CD8-positive, alpha-beta memory T cell (primary cell): Measurements from ENCODE around the gene BRD4. TPM values are rescaled to one million over a fixed set of nuclear protein-coding genes. Genes with fewer than 3 reads are reported as not detected.

Experiments
- CTCF ChIA-PET: fragments of 350-600 bp; sonication (Branson Sonifier 250); formaldehyde crosslinking; loops from one replicate; lab custom pipeline; 2021; ENCODE audit warnings: antibody characterized with exemption; lab: Charles Lee
- POLR2A ChIA-PET: fragments of 350-600 bp; sonication (Branson Sonifier 250); formaldehyde crosslinking; loops from one replicate; lab custom pipeline; 2021; ENCODE audit warnings: antibody characterized with exemption; lab: Charles Lee
- DNase-seq, 5 donors: peaks; one replicate each; pipeline versions ENCODE4 v3.0.0 to v3.0.0-alpha.2; 2020 to 2022; ENCODE audit warnings: mixed read lengths in 1 of 5
- H3K27ac ChIP-seq: one replicate; pipeline ENCODE4 v1.7.0; 2013; ENCODE audit warnings: low read depth, mild to moderate bottlenecking, low read length, moderate library complexity
- H3K27me3 ChIP-seq: 2 replicates; pipeline ENCODE4 v1.7.0; 2013; ENCODE audit warnings: low read length, mild to moderate bottlenecking; ENCODE audit not compliant: insufficient read depth, poor library complexity, severe bottlenecking
- H3K36me3 ChIP-seq: 2 replicates; pipeline ENCODE4 v1.7.0; 2013; ENCODE audit warnings: mild to moderate bottlenecking, low read length, moderate library complexity; ENCODE audit not compliant: insufficient read depth
- H3K4me1 ChIP-seq: 2 replicates; pipeline ENCODE4 v1.7.0; 2013; ENCODE audit warnings: mild to moderate bottlenecking, low read length, moderate library complexity; ENCODE audit not compliant: insufficient read depth
- H3K4me3 ChIP-seq: 2 replicates; pipeline ENCODE4 v1.7.0; 2013; ENCODE audit warnings: mild to moderate bottlenecking, low read length
- H3K9me3 ChIP-seq: 2 replicates; pipeline ENCODE4 v1.7.0; 2013; ENCODE audit warnings: mild to moderate bottlenecking, low read length
- H3K27ac Mint-ChIP-seq, 8 donors: one replicate each; pipeline ENCODE4 v1.8.0; 2020 to 2021; ENCODE audit warnings: mixed read lengths in 8 of 8, mild to moderate bottlenecking in 6 of 8, inconsistent platforms in 3 of 8, moderate library complexity in 3 of 8
- H3K27me3 Mint-ChIP-seq, 2 donors: one replicate each; pipeline ENCODE4 v1.8.0; 2020 to 2021; ENCODE audit warnings: mixed read lengths in 2 of 2, mild to moderate bottlenecking in 1 of 2, moderate library complexity in 1 of 2
- H3K36me3 Mint-ChIP-seq, 3 donors: one replicate each; pipeline ENCODE4 v1.8.0; 2020 to 2021; ENCODE audit warnings: mixed read lengths in 3 of 3, inconsistent platforms in 1 of 3, mild to moderate bottlenecking in 1 of 3
- H3K4me1 Mint-ChIP-seq, 3 donors: one replicate each; pipeline ENCODE4 v1.8.0; 2020 to 2021; ENCODE audit warnings: mixed read lengths in 3 of 3, inconsistent platforms in 1 of 3, mild to moderate bottlenecking in 1 of 3
- H3K4me3 Mint-ChIP-seq, 7 donors: one replicate each; pipeline ENCODE4 v1.8.0; 2020 to 2021; ENCODE audit warnings: mixed read lengths in 7 of 7, mild to moderate bottlenecking in 6 of 7, moderate library complexity in 4 of 7, inconsistent platforms in 2 of 7
- H3K9me3 Mint-ChIP-seq, 5 donors: one replicate each; pipeline ENCODE4 v1.8.0; 2020 to 2022; ENCODE audit warnings: mixed read lengths in 5 of 5, mild to moderate bottlenecking in 3 of 5, moderate library complexity in 2 of 5, inconsistent platforms in 1 of 5
- polyA plus RNA-seq: library from polyadenylated mRNA; unstranded; fragments of 300-500 nt; fragmentation: Illumina TruSeq; gene quantifications from one replicate; pipeline ENCODE4 v1.2.3, GENCODE V29; 2021
- total RNA-seq, 2 experiments: library from RNA; stranded (reverse); gene quantifications; one replicate each; pipeline ENCODE4 v1.2.3, GENCODE V29; 2021

The BRD4 gene
- total and polyA plus RNA-seq, 3 experiments from 2014 or later = 35.3 to 109 (median 101) TPM

DNA sequence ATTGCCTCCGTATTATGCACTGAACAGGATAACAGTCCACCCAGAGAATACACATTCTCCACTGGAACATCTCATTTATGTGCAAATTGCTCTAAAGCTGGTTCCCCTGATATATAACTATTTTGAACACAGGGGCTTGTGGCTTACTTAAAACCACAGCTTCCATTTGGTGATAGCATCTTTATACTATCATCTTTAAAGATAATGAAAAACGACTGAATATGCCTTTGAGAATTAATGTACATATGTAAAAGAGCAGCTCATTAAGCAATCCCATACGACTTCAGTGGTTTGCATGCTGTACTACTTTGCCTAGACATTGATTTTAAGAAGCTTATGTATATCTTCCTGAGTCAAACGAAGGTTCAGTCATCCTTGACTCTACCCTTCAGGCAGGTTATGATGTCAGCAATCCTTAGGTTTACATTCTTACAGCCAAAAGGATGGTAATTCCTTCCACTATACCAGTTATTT lies 40.8 kb downstream of the BRD4 start:
- POLR2A ChIA-PET = no interaction called here
- peak overlapping the region in 5 of 7 donors; percentile 12 to 62 (median 61) for H3K4me3 Mint-ChIP-seq

GRCh38 chr19:15291089-15291488 lies 41.2 kb downstream of the BRD4 start:
- H3K36me3 Mint-ChIP-seq = peaks cover 0 to 17% (median 0%) of the 10 kb centered on the region in 3 donors
- no peaks in the 10 kb centered on the region for H3K27me3 ChIP-seq
- no peak overlapping the region for H3K4me3 ChIP-seq
- ChIA-PET POLR2A (no interaction called here), CTCF (interaction anchor here (0.5 to 2.0 kb wide), 2 partner anchors 70 to 128 kb away, joined by 3 to 5 read pairs; partner anchors contain the start of gene AKAP8L)
- no peaks in the 10 kb centered on the region for H3K9me3 Mint-ChIP-seq
- H3K36me3 ChIP-seq = no peaks in the 10 kb centered on the region
- H3K9me3 ChIP-seq = no peaks in the 10 kb centered on the region
- peaks cover 95% of the 10 kb centered on the region for H3K4me1 ChIP-seq
- H3K4me3 Mint-ChIP-seq = peak overlapping the region; percentile 12 to 84 (median 51)
- H3K27me3 Mint-ChIP-seq = no peaks in the 10 kb centered on the region
- H3K27ac Mint-ChIP-seq = peak overlapping the region in 5 of 8 donors; percentile 18 to 77 (median 63)
- H3K4me1 Mint-ChIP-seq = peaks cover 93 to 100% (median 99%) of the 10 kb centered on the region in 3 donors
- no peak overlapping the region for H3K27ac ChIP-seq
- DNase-seq = no peak

More for the DNA sequence above, 40.8 kb downstream of the BRD4 start:
- peaks cover 0 to 22% (median 1%) of the 10 kb centered on the region in 3 donors for H3K36me3 Mint-ChIP-seq
- no peak overlapping the region for H3K27ac ChIP-seq
- H3K27me3 ChIP-seq = no peaks in the 10 kb centered on the region
- no peaks in the 10 kb centered on the region for H3K36me3 ChIP-seq
- CTCF ChIA-PET = interaction anchor here (0.5 to 2.0 kb wide), 2 partner anchors 69 to 127 kb away, joined by 3 to 5 read pairs; partner anchors contain the start of gene AKAP8L
- H3K9me3 Mint-ChIP-seq = no peaks in the 10 kb centered on the region
- peaks cover 95% of the 10 kb centered on the region for H3K4me1 ChIP-seq
- peaks cover 93 to 100% (median 99%) of the 10 kb centered on the region in 3 donors for H3K4me1 Mint-ChIP-seq
- peak overlapping the region in 6 of 8 donors; percentile 17 to 77 (median 46) for H3K27ac Mint-ChIP-seq
- DNase-seq = no peak
- no peaks in the 10 kb centered on the region for H3K9me3 ChIP-seq
- H3K4me3 ChIP-seq = no peak overlapping the region
- H3K27me3 Mint-ChIP-seq = no peaks in the 10 kb centered on the region

DNA sequence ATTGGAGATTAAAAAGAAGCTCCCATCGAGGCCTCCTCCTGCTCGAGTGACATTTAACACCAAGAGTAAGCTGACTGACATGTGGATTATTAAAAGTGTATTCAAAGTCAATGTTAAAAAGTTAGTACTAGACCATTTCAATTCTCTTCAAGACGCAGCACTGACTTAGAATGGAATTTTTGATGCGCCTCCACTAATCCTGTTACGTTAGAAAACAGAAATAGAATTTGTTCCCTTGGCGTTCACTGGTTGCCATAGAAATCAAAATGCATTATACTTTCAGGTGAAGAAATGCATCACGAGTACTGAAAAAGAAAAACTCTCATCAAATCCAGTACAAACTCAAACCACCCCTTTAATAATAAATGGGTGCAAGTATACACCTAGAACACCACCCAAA lies 42.2 kb downstream of the BRD4 start:
- H3K27me3 ChIP-seq = no peaks in the 10 kb centered on the region
- Mint-ChIP-seq H3K27me3 (no peaks in the 10 kb centered on the region), H3K27ac (peak overlapping the region in 7 of 8 donors; percentile 55 to 95 (median 77)), H3K4me1 (peaks cover 94 to 100% (median 100%) of the 10 kb centered on the region in 3 donors), H3K4me3 (peak overlapping the region in 5 of 7 donors; percentile 3 to 84 (median 61)), H3K36me3 (peaks cover 0 to 11% (median 0%) of the 10 kb centered on the region in 3 donors), H3K9me3 (no peaks in the 10 kb centered on the region)
- DNase-seq = no peak
- H3K9me3 ChIP-seq = no peaks in the 10 kb centered on the region
- ChIA-PET CTCF (interaction anchor here (2.0 kb wide), 1 partner anchor 129 kb away, joined by 5 read pairs; the partner anchor contains the start of gene AKAP8L), POLR2A (no interaction called here)
- peaks cover 95% of the 10 kb centered on the region for H3K4me1 ChIP-seq
- no peak overlapping the region for H3K27ac ChIP-seq
- H3K4me3 ChIP-seq = peak overlapping the region; percentile 5
- H3K36me3 ChIP-seq = no peaks in the 10 kb centered on the region

GRCh38 chr19:15289673-15290072 lies 42.7 kb downstream of the BRD4 start:
- Mint-ChIP-seq H3K9me3 (no peaks in the 10 kb centered on the region), H3K27ac (peak overlapping the region; percentile 55 to 95 (median 78)), H3K4me1 (peaks cover 94 to 100% (median 100%) of the 10 kb centered on the region in 3 donors), H3K27me3 (no peaks in the 10 kb centered on the region), H3K36me3 (peaks cover 0 to 7% (median 0%) of the 10 kb centered on the region in 3 donors), H3K4me3 (peak overlapping the region in 5 of 7 donors; percentile 30 to 73 (median 61))
- ChIA-PET CTCF (interaction anchor here (1.0 to 1.1 kb wide), 2 partner anchors 10 to 130 kb away, joined by 3 read pairs; no protein-coding TSS in a partner anchor), POLR2A (no interaction called here)
- DNase-seq = peak in 1 of 5 donors; percentile 31
- H3K4me1 ChIP-seq = peaks cover 95% of the 10 kb centered on the region
- H3K27me3 ChIP-seq = no peaks in the 10 kb centered on the region
- H3K27ac ChIP-seq = no peak overlapping the region
- no peaks in the 10 kb centered on the region for H3K36me3 ChIP-seq
- no peaks in the 10 kb centered on the region for H3K9me3 ChIP-seq
- H3K4me3 ChIP-seq = peak overlapping the region; percentile 5

- Histone ChIP-seq H3K36me3 (no peaks in the 10 kb centered on the region), H3K27me3 (no peaks in the 10 kb centered on the region), H3K27ac (no peak overlapping the region), H3K4me1 (peaks cover 95% of the 10 kb centered on the region), H3K4me3 (peak overlapping the region; percentile 29), H3K9me3 (no peaks in the 10 kb centered on the region)
- peaks cover 94 to 100% (median 100%) of the 10 kb centered on the region in 3 donors for H3K4me1 Mint-ChIP-seq
- H3K27me3 Mint-ChIP-seq = no peaks in the 10 kb centered on the region
- ChIA-PET CTCF (interaction anchor here (1.0 kb wide), 1 partner anchor 9 kb away, joined by 3 read pairs; no protein-coding TSS in a partner anchor), POLR2A (interaction anchor here (1.9 kb wide), 1 partner anchor 10 kb away, joined by 4 read pairs; no protein-coding TSS in a partner anchor)
- H3K4me3 Mint-ChIP-seq = peak overlapping the region; percentile 48 to 78 (median 70)
- H3K27ac Mint-ChIP-seq = peak overlapping the region; percentile 48 to 97 (median 78)
- DNase-seq = no peak
- H3K9me3 Mint-ChIP-seq = no peaks in the 10 kb centered on the region
- H3K36me3 Mint-ChIP-seq = peaks cover 0 to 3% (median 0%) of the 10 kb centered on the region in 3 donors
Observed at GRCh38 chr19:15288146-15288963, 44.0 kb downstream of the BRD4 start.

GRCh38 chr19:15287496-15287895 lies 44.8 kb downstream of the BRD4 start:
- Mint-ChIP-seq H3K27me3 (no peaks in the 10 kb centered on the region), H3K4me3 (peak overlapping the region in 6 of 7 donors; percentile 31 to 78 (median 68)), H3K27ac (peak overlapping the region; percentile 48 to 97 (median 82)), H3K36me3 (peaks cover 0 to 3% (median 0%) of the 10 kb centered on the region in 3 donors), H3K4me1 (peaks cover 95 to 100% (median 100%) of the 10 kb centered on the region in 3 donors), H3K9me3 (no peaks in the 10 kb centered on the region)
- Histone ChIP-seq H3K4me3 (peak overlapping the region; percentile 29), H3K9me3 (no peaks in the 10 kb centered on the region), H3K27ac (no peak overlapping the region), H3K27me3 (no peaks in the 10 kb centered on the region), H3K36me3 (no peaks in the 10 kb centered on the region), H3K4me1 (peaks cover 96% of the 10 kb centered on the region)
- ChIA-PET POLR2A (interaction anchor here (1.9 kb wide), 1 partner anchor 11 kb away, joined by 4 read pairs; no protein-coding TSS in a partner anchor), CTCF (no interaction called here)
- no peak for DNase-seq

DNA sequence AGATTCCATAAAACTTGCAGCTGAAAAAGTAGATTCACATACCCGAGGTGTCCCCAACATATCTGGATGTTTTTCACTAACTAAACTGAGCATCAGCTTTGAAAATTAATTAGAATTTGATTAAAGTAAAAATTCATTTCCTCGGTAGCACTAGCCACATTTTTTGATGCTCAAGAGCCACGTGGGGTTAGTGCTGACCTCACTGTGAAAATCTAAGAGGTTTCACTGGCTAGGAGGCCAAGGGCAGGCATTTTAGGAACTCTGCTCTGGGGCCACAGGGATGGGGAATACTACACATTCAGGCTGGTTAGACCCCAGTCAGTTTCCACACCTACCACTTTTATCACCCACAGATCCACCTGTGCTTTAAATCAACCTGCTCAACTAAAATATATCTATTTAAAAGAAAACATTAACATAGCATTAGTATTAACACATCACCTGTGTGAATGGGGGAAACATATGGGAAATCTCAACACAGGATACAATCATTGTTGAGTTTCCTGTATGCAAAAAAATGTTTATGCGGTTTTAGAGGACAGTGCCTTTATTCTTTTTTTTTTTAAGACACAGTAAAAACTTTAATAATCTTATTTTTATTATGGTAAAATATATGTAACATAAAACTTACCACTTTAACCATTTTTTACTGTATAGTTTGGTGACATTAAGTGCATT lies 45.5 kb downstream of the BRD4 start:
- peak overlapping the region in 4 of 7 donors; percentile 43 to 69 (median 55) for H3K4me3 Mint-ChIP-seq
- no peak for DNase-seq
- H3K4me1 Mint-ChIP-seq = peaks cover 95 to 100% (median 100%) of the 10 kb centered on the region in 3 donors
- H3K9me3 Mint-ChIP-seq = no peaks in the 10 kb centered on the region
- H3K9me3 ChIP-seq = no peaks in the 10 kb centered on the region
- no peak overlapping the region for H3K4me3 ChIP-seq
- H3K27ac Mint-ChIP-seq = peak overlapping the region in 7 of 8 donors; percentile 19 to 70 (median 42)
- H3K27me3 ChIP-seq = no peaks in the 10 kb centered on the region
- no peaks in the 10 kb centered on the region for H3K36me3 ChIP-seq
- no peak overlapping the region for H3K27ac ChIP-seq
- ChIA-PET POLR2A (interaction anchor here (1.9 kb wide), 1 partner anchor 11 kb away, joined by 4 read pairs; no protein-coding TSS in a partner anchor), CTCF (no interaction called here)
- H3K4me1 ChIP-seq = peaks cover 96% of the 10 kb centered on the region
- H3K36me3 Mint-ChIP-seq = peaks cover 0 to 3% (median 0%) of the 10 kb centered on the region in 3 donors
- H3K27me3 Mint-ChIP-seq = no peaks in the 10 kb centered on the region
